ENCODE data around the gene CIART.
"Not testable (repeated sequence)": the region's sequence is repeated elsewhere in the genome, so short reads cannot be mapped to it uniquely, and the experiment has no call there.

Gene CIART

GRCh38 chr1:150311762-150312161 is 29.4 kb downstream of the CIART start:
- no peak for FAIRE-seq

- FAIRE-seq = not testable (repeated sequence)
Observed at GRCh38 chr1:150314691-150315090, 32.3 kb downstream of the CIART start.

- no peak for FAIRE-seq
Observed at GRCh38 chr1:150320667-150320978, 38.3 kb downstream of the CIART start.

GRCh38 chr1:150321826-150322166 is 39.4 kb downstream of the CIART start:
- FAIRE-seq = no peak

GRCh38 chr1:150322310-150322709 is 40.0 kb downstream of the CIART start:
- FAIRE-seq = no peak

- no peak for FAIRE-seq
Observed at GRCh38 chr1:150332651-150333290, 50.4 kb downstream of the CIART start.
